ENCODE data around the gene NAA25. TPM values are rescaled to one million over a fixed set of nuclear protein-coding genes. Genes with fewer than 3 reads are reported as not detected.

NAA25 gene
- 10 to 100 TPM; 21.2 to 26.8 (median 23.8) TPM for total RNA-seq (2021; fragmentation: NEBNext Ultra II Directional; extraction: Animal tissue kit (Norgen Biotek cat#: 25700))
- long read RNA-seq, full-length matches to known transcripts: 1 of 51 reads
- long read RNA-seq, partial matches to known transcripts: 39 of 51 reads
- long read RNA-seq, other reads (novel, unspliced or antisense): 11 of 51 reads

GRCh38 chr12:112108202-112109079 lies at the start of gene NAA25:
Gene NAA25, minus strand, starts transcription at chr12:112108783. Its CDS starts 10 bp downstream, at chr12:112108773.
- H3K9me3 Mint-ChIP-seq: no peaks in the 10 kb centered on the region
- H3K27me3 Mint-ChIP-seq (ENCODE audit: insufficient read depth): no peaks in the 10 kb centered on the region; the same call in 1 of the 2 replicates
- peak; percentile 75 for DNase-seq
- peaks cover 53% of the 10 kb centered on the region for H3K4me1 Mint-ChIP-seq (ENCODE audit: low read depth)
- TF ChIP-seq CTCF (IDR thresholded peaks at IDR 0.05): no peak
- peak within 1 kb of the TSS; percentile 95 for H3K27ac Mint-ChIP-seq
- peaks cover 16% of the 10 kb centered on the region for H3K36me3 Mint-ChIP-seq (ENCODE audit: low read depth)
- H3K4me3 Mint-ChIP-seq: peak within 1 kb of the TSS; percentile 93

GRCh38 chr12:112153893-112154219 lies 45.3 kb upstream of the NAA25 start:
- Mint-ChIP-seq H3K4me1 (ENCODE audit: low read depth) (no peaks in the 10 kb centered on the region), H3K9me3 (no peaks in the 10 kb centered on the region), H3K27ac (no peak overlapping the region), H3K27me3 (ENCODE audit: insufficient read depth) (peaks cover 6% of the 10 kb centered on the region; the same call in 1 of the 2 replicates), H3K36me3 (ENCODE audit: low read depth) (peaks cover 66% of the 10 kb centered on the region), H3K4me3 (no peak overlapping the region)
- TF ChIP-seq CTCF (IDR thresholded peaks at IDR 0.05): no peak
- DNase-seq: no peak

DNA sequence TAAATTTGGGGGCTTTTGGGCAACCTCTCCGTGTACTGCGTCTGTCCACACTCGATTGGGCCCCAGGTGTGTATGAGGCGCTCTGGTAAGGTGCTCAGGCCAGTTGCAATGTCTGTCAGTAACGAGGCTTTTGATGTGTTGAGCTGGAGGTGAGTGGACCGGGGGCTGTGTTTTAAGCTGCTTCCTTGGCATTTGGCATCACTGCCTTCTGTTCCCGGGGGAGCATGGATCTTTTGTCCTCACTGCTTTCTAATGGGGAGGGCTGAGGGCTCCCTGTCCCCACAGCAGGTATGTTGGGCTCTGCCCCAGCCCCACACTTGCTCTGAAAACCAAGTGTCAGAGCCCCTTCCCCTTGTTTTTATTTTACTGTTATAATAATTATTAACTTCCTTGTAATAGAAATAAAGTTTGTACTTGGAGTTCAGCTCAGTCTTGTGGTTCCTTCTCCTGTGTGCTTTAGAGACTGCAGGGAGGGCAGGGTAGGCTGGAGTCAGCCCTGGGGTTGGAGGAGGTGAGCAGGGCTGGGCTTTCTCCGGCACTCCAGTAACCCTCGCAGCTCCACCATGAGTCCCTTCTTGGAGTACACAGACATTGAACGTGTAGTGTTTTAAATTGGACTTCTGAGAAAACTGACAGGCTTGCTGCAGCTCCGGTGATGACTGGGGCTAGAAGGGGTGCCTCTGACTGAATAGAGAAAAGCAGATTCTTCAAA lies 44.8 kb upstream of the NAA25 start:
- Mint-ChIP-seq H3K36me3 (ENCODE audit: low read depth) (peaks cover 66% of the 10 kb centered on the region), H3K4me3 (no peak overlapping the region), H3K27ac (no peak overlapping the region), H3K9me3 (no peaks in the 10 kb centered on the region), H3K4me1 (ENCODE audit: low read depth) (peaks cover under 1% of the 10 kb centered on the region; the same call in 1 of the 2 replicates), H3K27me3 (ENCODE audit: insufficient read depth) (peaks cover 6% of the 10 kb centered on the region; the same call in 1 of the 2 replicates)
- TF ChIP-seq CTCF (IDR thresholded peaks at IDR 0.05): no peak
- no peak for DNase-seq

GRCh38 chr12:112151766-112152541 lies 43.4 kb upstream of the NAA25 start:
- peaks cover 58% of the 10 kb centered on the region for H3K36me3 Mint-ChIP-seq (ENCODE audit: low read depth)
- no peak overlapping the region for H3K27ac Mint-ChIP-seq
- peaks cover 5% of the 10 kb centered on the region; the same call in 1 of the 2 replicates for H3K27me3 Mint-ChIP-seq (ENCODE audit: insufficient read depth)
- no peak for TF ChIP-seq CTCF (IDR thresholded peaks at IDR 0.05)
- peaks cover 8% of the 10 kb centered on the region for H3K4me1 Mint-ChIP-seq (ENCODE audit: low read depth)
- no peak overlapping the region for H3K4me3 Mint-ChIP-seq
- H3K9me3 Mint-ChIP-seq: no peaks in the 10 kb centered on the region
- no peak for DNase-seq

DNA sequence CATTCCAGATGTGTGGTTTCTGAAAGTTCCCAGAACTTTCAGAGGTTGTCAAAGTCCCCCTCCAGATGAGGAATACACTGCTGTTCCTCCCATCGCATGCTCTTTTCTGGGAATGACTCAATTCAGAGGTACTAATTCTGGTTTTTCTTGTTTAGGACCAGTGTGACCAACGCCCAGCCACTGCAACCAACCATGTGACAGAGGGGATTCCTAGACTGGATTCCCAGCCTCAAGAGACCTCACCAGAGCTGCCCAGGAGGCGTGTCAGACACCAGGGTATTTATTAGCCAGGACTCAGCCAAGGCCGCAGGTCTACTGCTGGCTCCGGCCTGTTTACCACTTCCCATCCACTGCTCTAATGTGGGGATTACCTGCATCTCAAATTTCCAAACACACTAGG lies 41.0 kb upstream of the NAA25 start:
- Mint-ChIP-seq H3K27me3 (ENCODE audit: insufficient read depth) (peaks cover 5% of the 10 kb centered on the region; the same call in 1 of the 2 replicates), H3K36me3 (ENCODE audit: low read depth) (peaks cover 55% of the 10 kb centered on the region), H3K4me1 (ENCODE audit: low read depth) (peaks cover 8% of the 10 kb centered on the region), H3K27ac (no peak overlapping the region), H3K4me3 (no peak overlapping the region), H3K9me3 (no peaks in the 10 kb centered on the region)
- DNase-seq: no peak
- no peak for TF ChIP-seq CTCF (IDR thresholded peaks at IDR 0.05)
